H1 (cell line): Measurements from ENCODE around the gene PXDN. TPM values are rescaled to one million over a fixed set of nuclear protein-coding genes. Genes with fewer than 3 reads are reported as not detected.

Source experiments
- CTCF ChIA-PET: fragments of 300-600 bp; sonication (Branson Sonifier 250); formaldehyde crosslinking; loops from one replicate; lab custom pipeline; 2021; ENCODE audit not compliant: partially characterized antibody; lab: Charles Lee
- POLR2A ChIA-PET: fragments of 300-600 bp; sonication (Branson Sonifier 250); formaldehyde crosslinking; loops from one replicate; lab custom pipeline; 2021; ENCODE audit warnings: inconsistent platforms; ENCODE audit not compliant: partially characterized antibody; lab: Charles Lee
- DNase-seq, 2 experiments: peaks; one replicate each; pipeline versions ENCODE4 v3.0.0 to v3.0.0-alpha.2; 2010 to 2022; ENCODE audit warnings: low spot score in 2 of 2, low read depth in 1 of 2, mixed read lengths in 1 of 2
- FAIRE-seq: peaks from 2 replicates; lab custom pipeline; 2011; peaks lifted over from hg19 to GRCh38; lab: Jason Lieb, UNC
- H2AFZ ChIP-seq: 2 replicates; pipeline ENCODE4 v1.8.1; 2012; ENCODE audit warnings: low read length, inconsistent platforms
- H2AK5ac ChIP-seq: 2 replicates; pipeline ENCODE4 v1.6.1; 2013; ENCODE audit warnings: low read depth, low read length
- H2BK120ac ChIP-seq: replicated peaks from 2 replicates; pipeline ENCODE3; 2013; ENCODE audit warnings: low read depth, low read length, inconsistent platforms
- H2BK12ac ChIP-seq: 2 replicates; pipeline ENCODE4 v1.6.1; 2013; ENCODE audit warnings: low read depth, low read length
- H2BK15ac ChIP-seq: 2 replicates; pipeline ENCODE4 v1.6.1; 2013; ENCODE audit warnings: low read length
- H2BK20ac ChIP-seq: 2 replicates; pipeline ENCODE4 v1.6.1; 2013; ENCODE audit warnings: low read length
- H2BK5ac ChIP-seq: 2 replicates; pipeline ENCODE4 v1.6.1; 2013; ENCODE audit warnings: low read depth, low read length
- H3K14ac ChIP-seq: 2 replicates; pipeline ENCODE4 v1.6.1; 2013; ENCODE audit warnings: inconsistent platforms; ENCODE audit not compliant: insufficient read length
- H3K18ac ChIP-seq: 2 replicates; pipeline ENCODE4 v1.6.1; 2013; ENCODE audit warnings: low read length; ENCODE audit errors: extremely low read depth
- H3K23ac ChIP-seq: 2 replicates; pipeline ENCODE4 v1.6.1; 2013; ENCODE audit warnings: inconsistent platforms; ENCODE audit not compliant: insufficient read length
- H3K23me2 ChIP-seq: 2 replicates; pipeline ENCODE4 v1.6.1; 2013; ENCODE audit warnings: low read depth, low read length
- H3K27ac ChIP-seq: 2 replicates; pipeline ENCODE4 v1.6.1; 2011; ENCODE audit warnings: low read depth, low read length, inconsistent platforms
- H3K27me3 ChIP-seq, 4 experiments: replicated peaks in 1 of 4; 1 replicate in 1 of 4; 2 replicates in 3 of 4; pipeline versions ENCODE4 v1.6.1 to v1.8.1; 2011 to 2013; ENCODE audit warnings: low read length in 3 of 4, mild to moderate bottlenecking in 3 of 4, inconsistent platforms in 2 of 4, mixed read lengths in 2 of 4, moderate library complexity in 1 of 4; ENCODE audit not compliant: control insufficient read depth in 3 of 4, insufficient read depth in 3 of 4; ENCODE audit errors: extremely low read depth in 1 of 4
- H3K36me3 ChIP-seq, 4 experiments: 2 replicates each; pipeline versions ENCODE4 v1.6.1 to v1.8.1; 2011 to 2013; ENCODE audit warnings: mild to moderate bottlenecking in 4 of 4, low read length in 3 of 4, moderate library complexity in 2 of 4, control low read depth in 1 of 4, inconsistent platforms in 1 of 4; ENCODE audit not compliant: insufficient read depth in 4 of 4, control insufficient read depth in 2 of 4
- H3K4ac ChIP-seq: replicated peaks from 2 replicates; pipeline ENCODE3; 2013; ENCODE audit warnings: low read length, low read depth, mixed read lengths, inconsistent platforms; ENCODE audit not compliant: insufficient read length
- H3K4me1 ChIP-seq, 4 experiments: replicated peaks in 1 of 4; 1 replicate in 1 of 4; 2 replicates in 3 of 4; pipeline versions ENCODE4 v1.6.1 to v1.8.1; 2011 to 2013; ENCODE audit warnings: low read length in 3 of 4, inconsistent platforms in 2 of 4, mixed read lengths in 1 of 4; ENCODE audit not compliant: insufficient read depth in 4 of 4, control insufficient read depth in 3 of 4
- H3K4me2 ChIP-seq, 2 experiments: 2 replicates each; pipeline versions ENCODE4 v1.6.1 to v1.8.1; 2011 to 2013; ENCODE audit warnings: low read depth in 2 of 2, low read length in 2 of 2, control low read depth in 1 of 2, inconsistent platforms in 1 of 2, mild to moderate bottlenecking in 1 of 2; ENCODE audit not compliant: insufficient read depth in 1 of 2
- H3K4me3 ChIP-seq, 4 experiments: fragments of 200-600, 300-600 bp in 1 of 4; sonication (generic), shearing (Covaris generic), sonication (Bioruptor Twin) in 1 of 4; 2 replicates each; pipeline versions ENCODE4 v1.5.1 to v1.8.1; 2011 to 2016; ENCODE audit warnings: low read length in 4 of 4, low read depth in 3 of 4, control low read depth in 2 of 4, inconsistent platforms in 2 of 4, mild to moderate bottlenecking in 2 of 4, mixed read lengths in 1 of 4, moderate library complexity in 1 of 4; ENCODE audit not compliant: insufficient read depth in 2 of 4; ENCODE audit errors: extremely low read depth in 1 of 4
- H3K56ac ChIP-seq: replicated peaks from 2 replicates; pipeline ENCODE3; 2013; ENCODE audit warnings: low read depth, mild to moderate bottlenecking, mixed read lengths, low read length, inconsistent platforms; ENCODE audit not compliant: insufficient read length
- H3K79me1 ChIP-seq: 2 replicates; pipeline ENCODE4 v1.6.1; 2013; ENCODE audit warnings: low read depth, low read length, control low read depth
- H3K79me2 ChIP-seq, 2 experiments: 2 replicates each; pipeline versions ENCODE4 v1.6.1 to v1.8.1; 2012 to 2013; ENCODE audit warnings: low read length in 2 of 2, mild to moderate bottlenecking in 2 of 2, inconsistent platforms in 1 of 2; ENCODE audit not compliant: insufficient read depth in 2 of 2, control insufficient read depth in 1 of 2
- H3K9ac ChIP-seq, 4 experiments: replicated peaks in 1 of 4; 1 replicate in 1 of 4; 2 replicates in 3 of 4; pipeline versions ENCODE4 v1.6.1 to v1.8.1; 2011 to 2013; ENCODE audit warnings: low read depth in 3 of 4, low read length in 3 of 4, control low read depth in 2 of 4, mild to moderate bottlenecking in 2 of 4, moderate library complexity in 2 of 4, inconsistent platforms in 1 of 4; ENCODE audit errors: extremely low read depth in 1 of 4
- H3K9me3 ChIP-seq, 2 experiments: 2 replicates each; pipeline versions ENCODE4 v1.6.1 to v1.8.1; 2012 to 2013; ENCODE audit warnings: mild to moderate bottlenecking in 2 of 2, moderate library complexity in 2 of 2, control low read depth in 1 of 2, inconsistent platforms in 1 of 2, low read depth in 1 of 2, low read length in 1 of 2, mixed read lengths in 1 of 2; ENCODE audit not compliant: insufficient read depth in 2 of 2
- H4K20me1 ChIP-seq, 2 experiments: replicated peaks in 1 of 2; 2 replicates each; pipeline versions ENCODE3 to v1.8.1; 2011 to 2013; ENCODE audit warnings: inconsistent platforms in 2 of 2, low read length in 2 of 2, mild to moderate bottlenecking in 1 of 2; ENCODE audit not compliant: insufficient read depth in 2 of 2, control insufficient read depth in 1 of 2
- H4K5ac ChIP-seq: 2 replicates; pipeline ENCODE4 v1.6.1; 2013; ENCODE audit warnings: low read length, low read depth, mixed read lengths, inconsistent platforms; ENCODE audit not compliant: insufficient read length
- H4K8ac ChIP-seq: 2 replicates; pipeline ENCODE4 v1.8.0; 2013; ENCODE audit warnings: mild to moderate bottlenecking, moderate library complexity, low read length, inconsistent platforms; ENCODE audit not compliant: insufficient read depth; ENCODE audit errors: extremely low read depth
- H4K91ac ChIP-seq: replicated peaks from 2 replicates; pipeline ENCODE3; 2013; ENCODE audit warnings: low read length, mixed read lengths, inconsistent platforms; ENCODE audit not compliant: insufficient read length
- ASH2L ChIP-seq: fragments of 200-600, 300-600 bp; sonication (generic); IDR thresholded peaks from one replicate; pipeline ENCODE4 v1.7.1; 2017; ENCODE audit warnings: low read length
- BRCA1 ChIP-seq: IDR thresholded peaks from 2 replicates; pipeline ENCODE4 v1.6.1; 2012; ENCODE audit warnings: low read depth, low read length, improper control_type of control experiment
- KDM4A ChIP-seq: IDR thresholded peaks from one replicate; pipeline ENCODE4 v1.7.1; 2012; ENCODE audit warnings: low read depth, mild to moderate bottlenecking, moderate library complexity, low read length, inconsistent platforms; ENCODE audit not compliant: severe bottlenecking
- PHF8 ChIP-seq: fragments of 200-600 bp; sonication (generic); conservative IDR thresholded peaks from 2 replicates; pipeline ENCODE4 v1.7.1; 2012; ENCODE audit warnings: low read depth, mild to moderate bottlenecking, inconsistent platforms, low read length, moderate library complexity
- POLR2A ChIP-seq, 2 experiments: IDR thresholded peaks; 1 replicate in 1 of 2; 2 replicates in 1 of 2; pipeline ENCODE4 v1.6.1; 2011; ENCODE audit warnings: low read depth in 2 of 2, low read length in 2 of 2, mild to moderate bottlenecking in 2 of 2; ENCODE audit errors: control extremely low read depth in 1 of 2
- TAF7 ChIP-seq: optimal IDR thresholded peaks from 2 replicates; pipeline ENCODE3; 2011; ENCODE audit warnings: low read depth, mild to moderate bottlenecking, inconsistent platforms, low read length, moderate library complexity, borderline replicate concordance
- WGBS, 2 experiments: shearing (Covaris generic) in 1 of 2; methylation state at CpG; one replicate each; pipeline versions ENCODE4 v1.1.6 to v1.1.7; 2013 to 2015; ENCODE audit warnings: low lambda C conversion rate in 2 of 2, mixed read lengths in 2 of 2, inconsistent platforms in 1 of 2, low coverage in 1 of 2, missing lambda C conversion rate in 1 of 2; ENCODE audit not compliant: insufficient replicate concordance in 2 of 2, insufficient coverage in 1 of 2, insufficient read length in 1 of 2; ENCODE audit errors: extremely low coverage in 1 of 2, missing lambda C conversion rate in 1 of 2; 5-methylcytosine and 5-hydroxymethylcytosine counted together
- polyA plus RNA-seq, 7 experiments: library from polyadenylated mRNA; depleted of rRNA in 3 of 7; stranded (reverse) in 5 of 7; unstranded in 2 of 7; fragments of >200 nt in 5 of 7; fragments of 200-250 nt in 2 of 7; gene quantifications; 1 replicate in 5 of 7; 2 replicates in 1 of 7; 4 replicates in 1 of 7; pipeline versions ENCODE4 v1.2.1 to v1.2.3, GENCODE V29; 2011 to 2013; ENCODE audit warnings: missing spikeins in 2 of 7, mixed read lengths in 2 of 7
- total RNA-seq: library from RNA; stranded (reverse); fragmentation: NEBNext Ultra II Directional; extraction: Animal tissue kit (Norgen Biotek cat#: 25700); gene quantifications from 2 replicates; pipeline ENCODE4 v1.2.1, GENCODE V29; 2021

Gene PXDN
- total and polyA plus RNA-seq, 2 of the 8 experiments (the other 6 are each of a cell fraction or from before 2014, with no cell fraction given), result 104 to 141 TPM

DNA sequence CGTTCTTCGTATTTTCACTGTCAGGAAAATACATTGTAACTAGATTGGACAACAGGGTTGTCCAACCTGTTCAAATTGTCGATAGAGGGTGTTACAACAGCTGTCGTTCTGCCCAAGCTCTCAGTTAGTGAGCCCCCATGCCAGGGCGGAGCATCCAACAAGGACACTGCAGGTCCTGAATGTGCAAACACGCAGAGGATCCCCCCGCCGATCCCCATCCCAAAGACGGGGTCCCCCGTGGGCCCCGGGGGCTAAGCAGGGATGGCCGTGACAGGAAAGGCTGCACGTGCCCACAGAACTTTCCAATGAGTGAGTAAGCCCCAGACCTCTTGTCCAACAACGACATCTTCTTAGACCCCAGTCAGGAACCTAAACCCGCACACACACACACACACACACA, 140.8 kb downstream of the PXDN start:
- Histone ChIP-seq H3K27ac (no peak overlapping the region), H3K4me1 (peaks cover 0 to 9% (median 5%) of the 10 kb centered on the region in 4 experiments; a peak in 4 of 7 replicates), H3K18ac (no peak overlapping the region), H3K79me2 (no peaks in the 10 kb centered on the region), H2AK5ac (peak overlapping the region; percentile 86; the same call in 1 of the 2 replicates), H2BK20ac (no peak overlapping the region), H3K9me3 (no peaks in the 10 kb centered on the region), H4K20me1 (peaks cover 0 to 5% of the 10 kb centered on the region in 2 experiments), H2AFZ (no peak overlapping the region), H2BK120ac (no peak overlapping the region), H3K79me1 (peaks cover 4% of the 10 kb centered on the region), H3K23ac (no peak overlapping the region), H4K91ac (no peak overlapping the region), H3K23me2 (peaks cover 11% of the 10 kb centered on the region; the same call in 1 of the 2 replicates), H3K27me3 (no peaks in the 10 kb centered on the region), H3K14ac (no peak overlapping the region), H3K4ac (no peak overlapping the region), H4K8ac (no peak overlapping the region), H3K4me2 (no peak overlapping the region), H3K9ac (no peak overlapping the region), H2BK15ac (no peak overlapping the region), H3K4me3 (no peak overlapping the region), H2BK12ac (peak overlapping the region; percentile 60; the same call in 1 of the 2 replicates), H3K56ac (peak overlapping the region; percentile 100), H2BK5ac (0 out of 2 replicates have a peak overlapping the region, but pooled peaks have one; percentile 60), H3K36me3 (no peaks in the 10 kb centered on the region; a peak in 2 of 8 replicates), H4K5ac (no peak overlapping the region)
- ChIA-PET CTCF (interaction anchor here (0.9 kb wide), 2 partner anchors 9 to 14 kb away, joined by 3 read pairs; no protein-coding TSS in a partner anchor), POLR2A (interaction anchor here (1.2 kb wide), 1 partner anchor 22 kb away, joined by 6 read pairs; no protein-coding TSS in a partner anchor)
- no peak for FAIRE-seq
- TF ChIP-seq KDM4A, result no peak
- no peak for TF ChIP-seq BRCA1
- no peak for TF ChIP-seq PHF8
- no peak for TF ChIP-seq POLR2A (IDR thresholded peaks at IDR 0.05; ENCODE audit: control extremely low read depth in 1 of 2, low read depth in 2 of 2, low read length in 2 of 2)
- TF ChIP-seq TAF7, result no peak
- no peak for TF ChIP-seq ASH2L
- DNase-seq, result no peak
- WGBS, 2 experiments, result 94% methylated on average over 14 of the region's 15 CpGs; no CpG with 5 or more reads in 1 of the 2 experiments
